Measurements from ENCODE around the gene ZBTB7C. TPM values are rescaled to one million over a fixed set of nuclear protein-coding genes. Genes with fewer than 3 reads are reported as not detected.

ZBTB7C gene
- total RNA-seq, 1 experiment from 2014 or later, result 0.33 TPM

DNA sequence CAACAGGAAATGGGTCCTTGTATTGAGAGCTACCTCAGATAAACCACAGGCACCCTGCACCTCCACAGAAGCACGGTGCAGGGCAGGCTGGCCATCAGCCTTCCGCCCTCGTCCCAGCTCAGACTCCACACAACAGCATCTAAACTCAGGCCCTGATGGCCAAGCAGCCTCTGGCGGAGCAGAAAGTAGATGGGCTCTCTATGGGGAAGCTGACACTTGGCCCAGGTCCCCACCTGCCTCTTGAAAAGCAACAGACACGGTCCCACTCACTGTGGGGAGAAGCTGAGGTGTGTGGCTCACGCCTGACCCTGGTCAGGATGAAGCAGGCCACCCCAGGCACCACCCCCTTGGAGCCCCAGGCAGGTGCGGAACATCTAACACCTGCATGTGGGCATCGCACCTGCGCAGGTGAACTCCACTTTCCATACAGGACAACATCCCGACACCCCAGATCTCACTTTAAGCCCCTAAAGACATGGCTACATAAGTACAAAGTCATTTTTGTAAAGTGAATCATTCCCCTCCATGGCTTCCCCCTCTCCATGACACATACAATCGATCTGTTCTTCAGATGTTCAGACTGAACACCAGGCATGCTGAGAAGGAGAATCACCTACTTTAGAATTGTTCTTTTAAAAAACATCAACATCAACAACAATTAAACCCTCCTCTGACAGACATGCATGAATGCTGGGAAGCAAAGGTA is 208.4 kb downstream of the ZBTB7C start:
- Histone ChIP-seq H2AK5ac (ENCODE audit: insufficient read length, low read length) (no peak overlapping the region), H3K27ac (ENCODE audit: insufficient read length, low read depth, low read length) (no peak overlapping the region), H3K9ac (ENCODE audit: extremely low read depth, insufficient read length, low read length) (no peak overlapping the region), H3K4me2 (ENCODE audit: insufficient read depth, insufficient read length, low read length) (no peak overlapping the region), H4K5ac (ENCODE audit: insufficient read length, low read depth, low read length) (no peak overlapping the region), H3K56ac (ENCODE audit: insufficient read length, low read depth, low read length) (no peak overlapping the region), H3T11ph (ENCODE audit: low read length) (no peak overlapping the region), H3K18ac (ENCODE audit: insufficient read length, low read depth, low read length) (no peak overlapping the region), H3K23me2 (ENCODE audit: insufficient read length, low read depth, low read length, poor library complexity, severe bottlenecking) (no peaks in the 10 kb centered on the region), H3K14ac (ENCODE audit: insufficient read depth, low read length) (no peak overlapping the region), H3K9me3 (ENCODE audit: control insufficient read depth, low read depth, low read length) (no peaks in the 10 kb centered on the region), H2BK5ac (ENCODE audit: insufficient read length, low read length) (no peak overlapping the region), H3K79me1 (ENCODE audit: insufficient read depth, low read depth, low read length, poor library complexity, severe bottlenecking) (no peaks in the 10 kb centered on the region), H3K23ac (ENCODE audit: insufficient read length, low read depth, low read length) (no peak overlapping the region), H3K4ac (ENCODE audit: low read depth, low read length) (no peak overlapping the region), H2BK15ac (ENCODE audit: low read depth, low read length) (no peak overlapping the region), H2BK120ac (ENCODE audit: low read depth, low read length, poor library complexity, severe bottlenecking) (no peak overlapping the region), H3K79me2 (ENCODE audit: insufficient read depth, low read length) (no peaks in the 10 kb centered on the region), H3K4me1 (ENCODE audit: insufficient read depth, low read length) (no peaks in the 10 kb centered on the region), H2AFZ (ENCODE audit: low read length) (no peak overlapping the region), H4K8ac (replicated peaks; ENCODE audit: insufficient read length, low read depth, low read length) (no peak overlapping the region), H4K91ac (ENCODE audit: insufficient read length, low read depth, low read length) (no peak overlapping the region), H4K20me1 (ENCODE audit: control insufficient read depth, insufficient read depth, insufficient read length) (no peaks in the 10 kb centered on the region), H3K27me3 (ENCODE audit: insufficient read depth, low read length) (no peaks in the 10 kb centered on the region), H2BK12ac (ENCODE audit: insufficient read length, low read depth, low read length) (no peak overlapping the region), H2BK20ac (ENCODE audit: low read depth, low read length, poor library complexity, severe bottlenecking) (no peak overlapping the region)
- DNase-seq, result no peak
- H3K27ac Mint-ChIP-seq, result no peak overlapping the region
- WGBS (ENCODE audit: extremely low coverage, insufficient read length, low lambda C conversion rate), result no CpG with 5 or more reads among the region's 11 CpGs
- peaks cover 4 to 5% of the 10 kb centered on the region in 2 experiments for H3K4me1 Mint-ChIP-seq
- H3K4me3 Mint-ChIP-seq, result no peak overlapping the region
- H3K27me3 Mint-ChIP-seq (ENCODE audit: low read depth), result peaks cover 20% of the 10 kb centered on the region
- no peaks in the 10 kb centered on the region for H3K36me3 Mint-ChIP-seq (ENCODE audit: insufficient read depth in 1 of 3, low read depth in 3 of 3)
- TF ChIP-seq, protein P1, sequence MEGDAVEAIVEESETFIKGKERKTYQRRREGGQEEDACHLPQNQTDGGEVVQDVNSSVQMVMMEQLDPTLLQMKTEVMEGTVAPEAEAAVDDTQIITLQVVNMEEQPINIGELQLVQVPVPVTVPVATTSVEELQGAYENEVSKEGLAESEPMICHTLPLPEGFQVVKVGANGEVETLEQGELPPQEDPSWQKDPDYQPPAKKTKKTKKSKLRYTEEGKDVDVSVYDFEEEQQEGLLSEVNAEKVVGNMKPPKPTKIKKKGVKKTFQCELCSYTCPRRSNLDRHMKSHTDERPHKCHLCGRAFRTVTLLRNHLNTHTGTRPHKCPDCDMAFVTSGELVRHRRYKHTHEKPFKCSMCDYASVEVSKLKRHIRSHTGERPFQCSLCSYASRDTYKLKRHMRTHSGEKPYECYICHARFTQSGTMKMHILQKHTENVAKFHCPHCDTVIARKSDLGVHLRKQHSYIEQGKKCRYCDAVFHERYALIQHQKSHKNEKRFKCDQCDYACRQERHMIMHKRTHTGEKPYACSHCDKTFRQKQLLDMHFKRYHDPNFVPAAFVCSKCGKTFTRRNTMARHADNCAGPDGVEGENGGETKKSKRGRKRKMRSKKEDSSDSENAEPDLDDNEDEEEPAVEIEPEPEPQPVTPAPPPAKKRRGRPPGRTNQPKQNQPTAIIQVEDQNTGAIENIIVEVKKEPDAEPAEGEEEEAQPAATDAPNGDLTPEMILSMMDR (conservative IDR thresholded peaks at IDR 0.05), result no peak
- no peaks in the 10 kb centered on the region for H3K9me3 Mint-ChIP-seq

All from H9 (cell line).